ENCODE results near the gene SGTB. TPM values are rescaled to one million over a fixed set of nuclear protein-coding genes. Genes with fewer than 3 reads are reported as not detected.

SGTB gene
- total and polyA plus RNA-seq, 2 experiments from 2014 or later: 8.0 to 12.5 TPM

DNA sequence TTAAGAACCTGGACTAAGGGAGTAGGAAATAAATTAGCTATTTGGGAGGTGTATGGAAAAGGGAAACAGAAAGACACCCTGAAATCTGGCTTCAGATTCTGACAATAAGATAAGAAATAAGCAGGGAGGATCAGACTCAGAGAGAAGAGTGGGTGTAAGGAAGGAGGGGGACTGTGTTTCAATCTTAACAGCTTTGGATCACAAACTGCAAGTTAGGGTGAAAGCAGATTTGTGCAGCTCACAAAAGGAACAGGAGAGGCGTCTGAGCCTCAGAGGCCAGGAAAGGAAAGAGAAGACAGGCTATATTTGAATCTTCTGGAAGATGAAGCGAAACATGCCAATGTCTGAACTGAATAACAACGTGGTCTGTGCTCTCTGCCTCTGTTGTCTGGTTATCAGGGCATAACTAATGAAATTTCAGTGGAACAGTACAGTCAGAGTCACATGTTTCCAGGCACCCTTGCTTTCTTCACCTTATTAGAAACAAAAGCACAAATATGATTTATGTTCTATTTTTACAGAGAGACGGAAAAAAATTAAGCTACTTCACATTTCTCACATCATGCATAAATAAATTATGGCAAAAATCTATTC lies 26.6 kb downstream of the SGTB start:
- no peaks in the 10 kb centered on the region for H3K4me1 Mint-ChIP-seq
- Histone ChIP-seq H3K27ac (ENCODE audit: low read depth) (no peak overlapping the region), H2AFZ (no peak overlapping the region), H4K20me1 (replicated peaks; ENCODE audit: insufficient read depth) (no peaks in the 10 kb centered on the region), H3F3A (replicated peaks; ENCODE audit: low read depth) (no peaks in the 10 kb centered on the region), H3K36me3 (ENCODE audit: insufficient read depth) (no peaks in the 10 kb centered on the region), H3K4me2 (peak overlapping the region; percentile 42; the same call in 1 of the 2 replicates), H3K9me2 (ENCODE audit: insufficient read depth) (no peaks in the 10 kb centered on the region), H3K79me2 (replicated peaks; ENCODE audit: insufficient read depth) (no peaks in the 10 kb centered on the region), H3K27me3 (ENCODE audit: insufficient read depth) (no peaks in the 10 kb centered on the region), H3K4me3 (no peak overlapping the region), H3K4me1 (ENCODE audit: insufficient read depth) (peaks cover 10% of the 10 kb centered on the region)
- H3K4me3 Mint-ChIP-seq: no peak overlapping the region
- H3K36me3 Mint-ChIP-seq (ENCODE audit: low read depth): peaks cover 2% of the 10 kb centered on the region; the same call in 2 of the 3 replicates
- no peaks in the 10 kb centered on the region; the same call in 2 of the 3 replicates for H3K9me3 Mint-ChIP-seq
- no peak overlapping the region for H3K27ac Mint-ChIP-seq
- no peaks in the 10 kb centered on the region for H3K27me3 Mint-ChIP-seq (ENCODE audit: insufficient read depth, low read depth, poor library complexity)
- no peak for DNase-seq (ENCODE audit: low spot score)
- no peak for ATAC-seq
- TF ChIP-seq POLR2AphosphoS5 (IDR thresholded peaks at IDR 0.05; ENCODE audit: low read depth) (no peak), EZH2 (IDR thresholded peaks at IDR 0.05; ENCODE audit: low read depth, unreplicated experiment) (no peak), ZNF114 (CRISPR knock-in tag; IDR thresholded peaks at IDR 0.05) (no peak), CREB1 (CRISPR knock-in tag; IDR thresholded peaks at IDR 0.05; ENCODE audit: low read depth) (no peak), NANOG (IDR thresholded peaks at IDR 0.05; ENCODE audit: borderline replicate concordance) (no peak), JUNB (IDR thresholded peaks at IDR 0.05; ENCODE audit: unreplicated experiment) (no peak), EZH2phosphoT487 (IDR thresholded peaks at IDR 0.05; ENCODE audit: unreplicated experiment) (no peak), STAT1 (IDR thresholded peaks at IDR 0.05; ENCODE audit: unreplicated experiment) (no peak), ZNF462 (CRISPR knock-in tag; IDR thresholded peaks at IDR 0.05) (no peak), ZNF331 (CRISPR knock-in tag; IDR thresholded peaks at IDR 0.05; ENCODE audit: low read depth) (no peak), REST (IDR thresholded peaks at IDR 0.05; ENCODE audit: unreplicated experiment) (no peak)
- TF ChIP-seq, protein P1, sequence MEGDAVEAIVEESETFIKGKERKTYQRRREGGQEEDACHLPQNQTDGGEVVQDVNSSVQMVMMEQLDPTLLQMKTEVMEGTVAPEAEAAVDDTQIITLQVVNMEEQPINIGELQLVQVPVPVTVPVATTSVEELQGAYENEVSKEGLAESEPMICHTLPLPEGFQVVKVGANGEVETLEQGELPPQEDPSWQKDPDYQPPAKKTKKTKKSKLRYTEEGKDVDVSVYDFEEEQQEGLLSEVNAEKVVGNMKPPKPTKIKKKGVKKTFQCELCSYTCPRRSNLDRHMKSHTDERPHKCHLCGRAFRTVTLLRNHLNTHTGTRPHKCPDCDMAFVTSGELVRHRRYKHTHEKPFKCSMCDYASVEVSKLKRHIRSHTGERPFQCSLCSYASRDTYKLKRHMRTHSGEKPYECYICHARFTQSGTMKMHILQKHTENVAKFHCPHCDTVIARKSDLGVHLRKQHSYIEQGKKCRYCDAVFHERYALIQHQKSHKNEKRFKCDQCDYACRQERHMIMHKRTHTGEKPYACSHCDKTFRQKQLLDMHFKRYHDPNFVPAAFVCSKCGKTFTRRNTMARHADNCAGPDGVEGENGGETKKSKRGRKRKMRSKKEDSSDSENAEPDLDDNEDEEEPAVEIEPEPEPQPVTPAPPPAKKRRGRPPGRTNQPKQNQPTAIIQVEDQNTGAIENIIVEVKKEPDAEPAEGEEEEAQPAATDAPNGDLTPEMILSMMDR (conservative IDR thresholded peaks at IDR 0.05; ENCODE audit: low read depth in 2 of 2): no peak
- TF ChIP-seq, protein P2, sequence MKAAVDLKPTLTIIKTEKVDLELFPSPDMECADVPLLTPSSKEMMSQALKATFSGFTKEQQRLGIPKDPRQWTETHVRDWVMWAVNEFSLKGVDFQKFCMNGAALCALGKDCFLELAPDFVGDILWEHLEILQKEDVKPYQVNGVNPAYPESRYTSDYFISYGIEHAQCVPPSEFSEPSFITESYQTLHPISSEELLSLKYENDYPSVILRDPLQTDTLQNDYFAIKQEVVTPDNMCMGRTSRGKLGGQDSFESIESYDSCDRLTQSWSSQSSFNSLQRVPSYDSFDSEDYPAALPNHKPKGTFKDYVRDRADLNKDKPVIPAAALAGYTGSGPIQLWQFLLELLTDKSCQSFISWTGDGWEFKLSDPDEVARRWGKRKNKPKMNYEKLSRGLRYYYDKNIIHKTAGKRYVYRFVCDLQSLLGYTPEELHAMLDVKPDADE (IDR thresholded peaks at IDR 0.05): no peak

Measured in GM23338 (cell line).